Omental fat pad (tissue), 4 donors: ENCODE results near the gene C10orf90. TPM values are rescaled to one million over a fixed set of nuclear protein-coding genes. Genes with fewer than 3 reads are reported as not detected.

Experiments
- ATAC-seq: fragments of 150-250 bp; one replicate; pipeline ENCODE4 v1.9.1; 2016; ENCODE audit warnings: mild to moderate bottlenecking, moderate library complexity; ENCODE audit not compliant: low FRiP score
- DNase-seq: peaks from one replicate; pipeline ENCODE4 v3.0.0-alpha.2; 2019; ENCODE audit warnings: low spot score
- total RNA-seq, 4 donors: library from RNA; depleted of rRNA; stranded (reverse); fragments of >200 nt; gene quantifications; one replicate each; pipeline ENCODE4 v1.1.0, GENCODE V29; 2016
- TF ChIP-seq, protein P1 (sequence below), 3 donors: fragments of 450-650 bp; IDR thresholded peaks; one replicate each; pipeline ENCODE4 v1.5.1; 2016 to 2017; ENCODE audit warnings: antibody characterized with exemption in 3 of 3, mild to moderate bottlenecking in 3 of 3, moderate library complexity in 2 of 3

Gene C10orf90
- total RNA-seq, 4 donors from 2014 or later = 0.72 to 0.75 TPM; not detected in 2

DNA sequence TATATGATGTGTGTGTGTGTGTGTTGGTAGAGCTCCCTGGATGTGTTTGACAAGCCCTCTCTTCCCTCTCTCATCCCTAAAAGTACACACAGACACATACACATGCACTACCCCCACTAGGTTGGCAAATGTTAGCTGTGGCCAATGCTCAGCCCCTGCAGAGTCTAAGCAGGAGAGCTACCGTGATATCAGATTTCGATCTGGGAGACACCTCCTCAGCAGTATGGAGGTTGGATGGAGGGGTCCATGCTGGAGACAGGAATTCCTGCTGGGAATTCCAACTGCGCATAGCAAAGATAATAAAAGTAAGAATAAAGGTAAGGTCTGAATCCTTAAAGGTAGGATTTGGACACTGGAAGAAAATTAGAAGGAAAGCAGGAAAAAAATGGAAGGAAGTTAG is 85.7 kb downstream of the C10orf90 start:
- no peak for ATAC-seq
- TF ChIP-seq, protein P1, sequence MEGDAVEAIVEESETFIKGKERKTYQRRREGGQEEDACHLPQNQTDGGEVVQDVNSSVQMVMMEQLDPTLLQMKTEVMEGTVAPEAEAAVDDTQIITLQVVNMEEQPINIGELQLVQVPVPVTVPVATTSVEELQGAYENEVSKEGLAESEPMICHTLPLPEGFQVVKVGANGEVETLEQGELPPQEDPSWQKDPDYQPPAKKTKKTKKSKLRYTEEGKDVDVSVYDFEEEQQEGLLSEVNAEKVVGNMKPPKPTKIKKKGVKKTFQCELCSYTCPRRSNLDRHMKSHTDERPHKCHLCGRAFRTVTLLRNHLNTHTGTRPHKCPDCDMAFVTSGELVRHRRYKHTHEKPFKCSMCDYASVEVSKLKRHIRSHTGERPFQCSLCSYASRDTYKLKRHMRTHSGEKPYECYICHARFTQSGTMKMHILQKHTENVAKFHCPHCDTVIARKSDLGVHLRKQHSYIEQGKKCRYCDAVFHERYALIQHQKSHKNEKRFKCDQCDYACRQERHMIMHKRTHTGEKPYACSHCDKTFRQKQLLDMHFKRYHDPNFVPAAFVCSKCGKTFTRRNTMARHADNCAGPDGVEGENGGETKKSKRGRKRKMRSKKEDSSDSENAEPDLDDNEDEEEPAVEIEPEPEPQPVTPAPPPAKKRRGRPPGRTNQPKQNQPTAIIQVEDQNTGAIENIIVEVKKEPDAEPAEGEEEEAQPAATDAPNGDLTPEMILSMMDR (IDR thresholded peaks at IDR 0.05) = no peak
- DNase-seq = no peak

DNA sequence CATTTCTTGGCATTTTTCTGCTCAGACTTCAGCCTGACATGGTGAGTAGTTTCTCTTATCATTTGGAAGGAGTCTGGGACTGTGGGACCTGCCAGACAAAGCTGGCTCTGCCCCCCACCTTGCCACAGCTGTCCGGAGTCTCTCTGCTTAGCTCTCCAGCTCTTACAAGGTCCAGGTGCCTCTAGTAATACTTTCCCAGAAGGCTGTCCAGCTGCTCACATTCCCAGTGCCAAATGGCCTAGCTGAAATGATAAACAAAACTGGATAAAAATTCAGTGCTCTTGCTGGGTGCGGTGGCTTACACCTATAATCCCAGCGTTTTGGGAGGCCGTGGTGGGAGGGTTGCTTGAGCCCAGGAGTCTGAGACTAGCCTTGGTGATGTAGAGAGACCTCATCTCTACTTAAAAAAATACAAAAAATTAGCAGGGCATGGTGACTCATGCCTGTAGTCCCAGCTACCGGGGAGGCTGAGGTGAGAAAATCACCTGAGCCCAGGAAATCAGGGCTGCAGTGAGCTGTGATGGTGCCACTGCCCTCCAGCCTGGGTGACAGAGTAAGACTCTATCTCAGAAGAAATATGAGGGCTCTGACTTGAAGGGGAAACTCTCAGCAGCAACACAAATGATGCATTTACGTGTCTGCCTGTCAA is 86.8 kb downstream of the C10orf90 start:
- TF ChIP-seq, protein P1 (IDR thresholded peaks at IDR 0.05) = no peak
- ATAC-seq = no peak
- no peak for DNase-seq

DNA sequence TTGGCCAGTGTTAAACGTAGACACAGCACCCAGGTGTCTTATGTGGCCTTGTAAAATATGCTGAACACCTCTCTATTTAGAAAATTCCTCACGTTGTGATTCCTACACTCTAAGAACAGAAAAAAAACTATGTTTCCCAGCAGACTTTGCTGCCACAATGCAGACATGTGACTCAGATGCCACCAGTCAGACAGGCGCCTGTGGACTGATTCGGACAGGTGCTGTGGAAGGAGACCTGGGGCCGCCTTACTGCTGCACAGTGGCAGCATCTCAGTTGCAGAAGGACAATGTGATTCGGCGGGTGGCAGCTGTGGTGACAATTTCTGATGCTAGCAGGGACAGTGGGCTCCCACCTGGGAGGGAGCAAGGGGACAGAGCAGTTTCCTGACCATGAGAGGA is 88.8 kb downstream of the C10orf90 start:
- TF ChIP-seq, protein P1 (IDR thresholded peaks at IDR 0.05) = no peak
- no peak for DNase-seq
- no peak for ATAC-seq

DNA sequence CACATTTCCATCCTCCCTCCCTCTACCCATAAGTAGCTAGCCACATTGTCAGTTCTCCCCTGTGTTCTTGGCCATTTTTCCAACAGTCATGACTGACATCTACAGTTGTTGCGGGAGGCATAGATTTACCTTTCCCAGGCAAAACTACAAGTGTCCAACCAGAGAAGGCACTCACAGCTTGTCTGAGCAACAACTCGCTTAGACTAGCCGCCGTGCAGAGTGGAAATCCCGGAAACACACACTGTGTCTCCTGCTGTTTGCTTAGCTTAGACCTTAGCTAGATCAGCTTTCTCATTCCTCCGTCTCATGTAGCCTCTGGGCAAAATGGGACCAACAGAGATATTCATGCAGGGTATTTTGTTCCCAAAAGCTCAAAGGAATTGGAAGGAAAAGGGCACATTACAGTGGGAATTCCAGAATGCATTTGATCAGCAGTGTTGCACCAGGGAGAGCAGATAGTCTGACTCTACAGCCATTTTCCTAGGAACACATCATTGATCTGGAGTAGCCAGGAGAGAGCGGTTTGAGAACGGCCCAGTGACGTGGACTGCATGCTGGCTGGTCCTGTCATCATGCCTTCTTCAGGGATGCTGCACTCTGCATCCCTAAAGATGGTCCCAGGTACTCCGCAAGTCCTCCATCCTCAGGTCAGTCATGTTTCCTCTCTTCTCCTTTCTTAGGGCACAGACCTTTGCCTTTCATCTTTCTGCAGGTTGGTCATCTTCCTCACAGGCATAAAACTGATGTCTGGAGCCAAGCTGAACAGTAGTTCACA is 89.4 kb downstream of the C10orf90 start:
- DNase-seq = no peak
- no peak for ATAC-seq
- TF ChIP-seq, protein P1 (IDR thresholded peaks at IDR 0.05) = no peak

DNA sequence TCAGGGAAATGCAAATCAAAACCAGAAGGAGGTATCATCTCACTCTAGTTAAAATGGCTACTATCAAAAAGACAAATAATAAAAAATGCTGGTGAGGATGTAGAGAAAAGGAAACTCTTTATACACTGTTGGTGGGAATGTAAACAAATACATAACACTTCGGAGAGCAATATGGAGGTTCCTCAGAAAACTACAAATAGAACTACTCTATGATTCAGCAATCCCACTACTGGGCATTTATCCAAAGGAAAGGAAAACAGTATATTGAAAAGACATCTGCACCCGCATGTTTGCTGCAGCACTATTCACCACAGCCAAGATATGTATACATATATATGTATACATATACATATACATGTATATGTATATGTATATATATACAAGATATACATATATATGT is 94.2 kb downstream of the C10orf90 start:
- DNase-seq (no peak), ATAC-seq (no peak)
- TF ChIP-seq, protein P1 (IDR thresholded peaks at IDR 0.05) = no peak

DNA sequence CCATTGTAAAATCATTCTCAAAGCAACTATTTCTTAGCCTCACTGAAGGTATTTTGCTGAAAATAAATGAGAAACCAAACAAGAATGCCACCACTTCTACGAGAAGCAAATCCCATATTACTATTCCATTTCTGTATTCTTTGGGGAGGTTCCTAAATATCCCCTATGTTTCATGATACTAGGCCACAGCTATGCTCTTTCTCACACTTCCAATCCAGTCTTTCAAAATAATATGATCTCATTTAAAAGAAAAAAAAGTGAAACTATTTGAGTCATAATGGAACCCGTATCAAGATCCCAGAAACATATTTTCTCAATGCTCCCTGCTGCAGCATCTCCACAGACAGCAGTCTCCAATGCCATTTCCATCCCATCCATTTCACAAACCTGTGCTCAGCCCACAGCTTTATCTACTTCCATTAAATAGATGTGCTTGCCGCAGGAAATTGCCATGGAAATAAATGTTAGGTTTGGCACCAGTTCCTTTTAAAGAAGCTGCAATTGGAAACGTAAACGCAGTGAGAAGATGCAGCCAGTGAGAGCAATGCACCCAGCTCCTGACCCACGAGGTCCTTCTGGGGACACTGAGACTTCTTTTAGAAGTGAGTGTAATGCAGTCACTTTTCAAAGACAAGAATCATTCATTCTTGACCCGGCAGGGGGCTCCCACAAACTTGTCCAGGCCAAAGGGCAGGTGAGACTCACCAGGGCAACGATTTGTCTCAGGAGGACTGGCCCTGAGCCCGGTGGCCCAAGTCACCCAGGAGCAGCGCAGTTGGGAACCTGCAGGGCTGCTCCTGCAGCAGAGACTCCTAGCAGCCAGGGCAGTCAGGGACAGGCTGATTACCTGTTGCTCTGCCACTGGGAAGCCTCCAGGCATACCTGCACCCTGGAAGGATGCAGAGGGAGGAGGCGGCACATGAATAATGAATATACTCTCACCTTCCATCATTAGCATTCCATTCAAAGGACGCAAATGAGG is 99.6 kb downstream of the C10orf90 start:
- ATAC-seq (no peak), DNase-seq (no peak)
- TF ChIP-seq, protein P1 (IDR thresholded peaks at IDR 0.05) = no peak
